ENCODE results near the gene DPAGT1.
A peak's percentile ranks its signal among the peaks of the same experiment; 100 is the strongest.

Gene DPAGT1

GRCh38 chr11:119126675-119127268, 25.1 kb upstream of the DPAGT1 start:
- H3K27ac ChIP-seq (ENCODE audit: low read depth, low read length): no peak overlapping the region
- no peak overlapping the region for H2AFZ ChIP-seq (ENCODE audit: low read length, unreplicated experiment)
- peaks cover 7% of the 10 kb centered on the region for H3K4me1 ChIP-seq (ENCODE audit: control insufficient read depth, insufficient read depth, low read length, unreplicated experiment)
- no peak overlapping the region for H3K4me3 ChIP-seq (ENCODE audit: low read depth, low read length)
- no peaks in the 10 kb centered on the region for H3K27me3 ChIP-seq (ENCODE audit: insufficient read depth, low read length)
- 0 out of 2 replicates have a peak, but pooled peaks cover 7% of the 10 kb centered on the region for H3K36me3 ChIP-seq (ENCODE audit: insufficient read depth, low read length)
- H3K79me2 ChIP-seq (ENCODE audit: control insufficient read depth, insufficient read depth, low read length, unreplicated experiment): peaks cover 15% of the 10 kb centered on the region

- Histone ChIP-seq H3K79me2 (ENCODE audit: control insufficient read depth, insufficient read depth, low read length, unreplicated experiment) (peaks cover 19% of the 10 kb centered on the region), H3K27me3 (ENCODE audit: insufficient read depth, low read length) (no peaks in the 10 kb centered on the region), H3K4me1 (ENCODE audit: control insufficient read depth, insufficient read depth, low read length, unreplicated experiment) (peaks cover 7% of the 10 kb centered on the region), H3K36me3 (ENCODE audit: insufficient read depth, low read length) (0 out of 2 replicates have a peak, but pooled peaks cover 3% of the 10 kb centered on the region), H3K27ac (ENCODE audit: low read depth, low read length) (no peak overlapping the region), H3K4me3 (ENCODE audit: low read depth, low read length) (no peak overlapping the region), H2AFZ (ENCODE audit: low read length, unreplicated experiment) (no peak overlapping the region)
Observed at GRCh38 chr11:119125821-119126220, 24.2 kb upstream of the DPAGT1 start.

DNA sequence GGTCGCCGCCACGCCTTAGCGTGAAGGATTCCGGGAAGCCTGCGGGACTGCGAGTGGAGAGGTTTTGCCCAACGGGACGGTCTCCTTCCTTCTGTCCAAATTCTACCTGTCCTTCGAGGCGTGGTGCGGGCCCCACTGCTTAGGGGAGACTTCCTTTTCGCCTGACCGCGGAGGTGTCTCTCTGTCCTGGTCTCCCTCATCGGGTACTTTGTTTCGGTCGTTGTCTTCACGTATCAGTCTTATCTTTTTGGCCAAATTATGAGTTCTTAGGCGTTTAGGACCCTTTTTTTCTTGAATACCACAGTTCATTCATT, 20.1 kb upstream of the DPAGT1 start:
- Histone ChIP-seq H3K27me3 (ENCODE audit: insufficient read depth, low read length) (no peaks in the 10 kb centered on the region), H3K36me3 (ENCODE audit: insufficient read depth, low read length) (no peaks in the 10 kb centered on the region), H3K4me1 (ENCODE audit: control insufficient read depth, insufficient read depth, low read length, unreplicated experiment) (peaks cover 9% of the 10 kb centered on the region), H3K27ac (ENCODE audit: low read depth, low read length) (peak overlapping the region; percentile 18), H3K79me2 (ENCODE audit: control insufficient read depth, insufficient read depth, low read length, unreplicated experiment) (peaks cover 19% of the 10 kb centered on the region), H2AFZ (ENCODE audit: low read length, unreplicated experiment) (peak overlapping the region; percentile 77), H3K4me3 (ENCODE audit: low read depth, low read length) (peak overlapping the region; percentile 98)

- H3K27ac ChIP-seq (ENCODE audit: low read depth, low read length): peak within 1 kb of the TSS; percentile 19
- H3K79me2 ChIP-seq (ENCODE audit: control insufficient read depth, insufficient read depth, low read length, unreplicated experiment): peaks cover 19% of the 10 kb centered on the region
- H3K36me3 ChIP-seq (ENCODE audit: insufficient read depth, low read length): no peaks in the 10 kb centered on the region
- H2AFZ ChIP-seq (ENCODE audit: low read length, unreplicated experiment): peak within 1 kb of the TSS; percentile 78
- H3K27me3 ChIP-seq (ENCODE audit: insufficient read depth, low read length): no peaks in the 10 kb centered on the region
- H3K4me1 ChIP-seq (ENCODE audit: control insufficient read depth, insufficient read depth, low read length, unreplicated experiment): peaks cover 9% of the 10 kb centered on the region
- H3K4me3 ChIP-seq (ENCODE audit: low read depth, low read length): peak within 1 kb of the TSS; percentile 98
Observed at GRCh38 chr11:119121008-119121810, 19.6 kb upstream of the DPAGT1 start, which contains the start of gene HINFP. HINFP (plus strand) TSS chr11:119121580; CDS start chr11:119126945, 5,365 bp downstream.

DNA sequence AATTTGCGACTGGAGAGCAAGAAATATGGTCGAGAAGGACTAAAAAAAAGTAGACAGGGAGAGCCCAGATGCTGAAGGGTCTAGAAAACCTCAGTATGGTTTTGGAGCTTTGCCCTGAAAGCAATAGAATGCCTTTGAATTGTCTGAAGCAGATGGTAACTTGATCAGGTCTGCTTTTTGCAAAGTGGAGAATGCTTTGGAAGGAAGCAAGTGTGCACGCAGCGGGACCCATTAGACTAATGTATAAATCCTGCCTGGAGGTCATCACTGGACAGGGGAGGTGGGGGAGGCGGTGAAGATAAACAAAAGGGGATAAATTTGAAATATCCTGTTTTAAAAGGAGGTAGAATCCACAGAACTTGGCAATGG, 19.0 kb upstream of the DPAGT1 start:
- no peaks in the 10 kb centered on the region for H3K36me3 ChIP-seq (ENCODE audit: insufficient read depth, low read length)
- H3K4me1 ChIP-seq (ENCODE audit: control insufficient read depth, insufficient read depth, low read length, unreplicated experiment): peaks cover 9% of the 10 kb centered on the region
- H2AFZ ChIP-seq (ENCODE audit: low read length, unreplicated experiment): peak overlapping the region; percentile 78
- H3K27ac ChIP-seq (ENCODE audit: low read depth, low read length): peak overlapping the region; percentile 19; the same call in 1 of the 2 replicates
- H3K4me3 ChIP-seq (ENCODE audit: low read depth, low read length): peak overlapping the region; percentile 98
- H3K27me3 ChIP-seq (ENCODE audit: insufficient read depth, low read length): no peaks in the 10 kb centered on the region
- H3K79me2 ChIP-seq (ENCODE audit: control insufficient read depth, insufficient read depth, low read length, unreplicated experiment): peaks cover 19% of the 10 kb centered on the region

GRCh38 chr11:119118946-119119345, 17.3 kb upstream of the DPAGT1 start:
- Histone ChIP-seq H2AFZ (ENCODE audit: low read length, unreplicated experiment) (no peak overlapping the region), H3K4me1 (ENCODE audit: control insufficient read depth, insufficient read depth, low read length, unreplicated experiment) (peaks cover 9% of the 10 kb centered on the region), H3K36me3 (ENCODE audit: insufficient read depth, low read length) (no peaks in the 10 kb centered on the region), H3K27ac (ENCODE audit: low read depth, low read length) (no peak overlapping the region), H3K79me2 (ENCODE audit: control insufficient read depth, insufficient read depth, low read length, unreplicated experiment) (peaks cover 19% of the 10 kb centered on the region), H3K4me3 (ENCODE audit: low read depth, low read length) (no peak overlapping the region), H3K27me3 (ENCODE audit: insufficient read depth, low read length) (no peaks in the 10 kb centered on the region)

DNA sequence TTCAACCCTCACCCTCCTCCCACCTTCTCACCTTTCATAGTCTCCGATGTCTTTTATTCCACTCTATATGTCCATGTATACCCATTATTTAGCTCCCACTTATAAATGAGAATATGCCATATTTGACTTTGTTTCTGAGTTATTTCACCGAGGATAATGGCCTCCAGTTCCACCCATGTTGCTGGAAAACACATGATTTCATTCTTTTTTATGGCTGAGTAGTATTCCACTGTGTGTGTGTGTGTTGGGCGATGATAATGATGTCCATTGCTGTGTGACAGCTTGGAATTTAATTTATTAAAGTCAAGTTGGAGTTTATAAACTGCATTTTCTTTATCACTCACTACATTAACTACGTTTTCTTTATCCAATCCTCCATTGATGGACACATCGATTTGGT, 16.6 kb upstream of the DPAGT1 start:
- H3K27me3 ChIP-seq (ENCODE audit: insufficient read depth, low read length): no peaks in the 10 kb centered on the region
- H3K27ac ChIP-seq (ENCODE audit: low read depth, low read length): no peak overlapping the region
- H3K36me3 ChIP-seq (ENCODE audit: insufficient read depth, low read length): no peaks in the 10 kb centered on the region
- H2AFZ ChIP-seq (ENCODE audit: low read length, unreplicated experiment): no peak overlapping the region
- H3K79me2 ChIP-seq (ENCODE audit: control insufficient read depth, insufficient read depth, low read length, unreplicated experiment): peaks cover 16% of the 10 kb centered on the region
- H3K4me1 ChIP-seq (ENCODE audit: control insufficient read depth, insufficient read depth, low read length, unreplicated experiment): peaks cover 9% of the 10 kb centered on the region
- no peak overlapping the region for H3K4me3 ChIP-seq (ENCODE audit: low read depth, low read length)

GRCh38 chr11:119117004-119117706, 15.5 kb upstream of the DPAGT1 start:
- Histone ChIP-seq H3K79me2 (ENCODE audit: control insufficient read depth, insufficient read depth, low read length, unreplicated experiment) (peaks cover 7% of the 10 kb centered on the region), H3K36me3 (ENCODE audit: insufficient read depth, low read length) (no peaks in the 10 kb centered on the region), H3K4me3 (ENCODE audit: low read depth, low read length) (no peak overlapping the region), H3K27ac (ENCODE audit: low read depth, low read length) (no peak overlapping the region), H2AFZ (ENCODE audit: low read length, unreplicated experiment) (no peak overlapping the region), H3K4me1 (ENCODE audit: control insufficient read depth, insufficient read depth, low read length, unreplicated experiment) (peaks cover 8% of the 10 kb centered on the region), H3K27me3 (ENCODE audit: insufficient read depth, low read length) (no peaks in the 10 kb centered on the region)

GRCh38 chr11:119116601-119117000, 14.9 kb upstream of the DPAGT1 start:
- H2AFZ ChIP-seq (ENCODE audit: low read length, unreplicated experiment): no peak overlapping the region
- no peak overlapping the region for H3K4me3 ChIP-seq (ENCODE audit: low read depth, low read length)
- no peaks in the 10 kb centered on the region for H3K36me3 ChIP-seq (ENCODE audit: insufficient read depth, low read length)
- H3K79me2 ChIP-seq (ENCODE audit: control insufficient read depth, insufficient read depth, low read length, unreplicated experiment): peaks cover 2% of the 10 kb centered on the region
- H3K27ac ChIP-seq (ENCODE audit: low read depth, low read length): no peak overlapping the region
- peaks cover 8% of the 10 kb centered on the region for H3K4me1 ChIP-seq (ENCODE audit: control insufficient read depth, insufficient read depth, low read length, unreplicated experiment)
- no peaks in the 10 kb centered on the region for H3K27me3 ChIP-seq (ENCODE audit: insufficient read depth, low read length)

GRCh38 chr11:119116235-119116594, 14.6 kb upstream of the DPAGT1 start:
- Histone ChIP-seq H3K27me3 (ENCODE audit: insufficient read depth, low read length) (no peaks in the 10 kb centered on the region), H3K4me1 (ENCODE audit: control insufficient read depth, insufficient read depth, low read length, unreplicated experiment) (peaks cover 8% of the 10 kb centered on the region), H3K4me3 (ENCODE audit: low read depth, low read length) (no peak overlapping the region), H2AFZ (ENCODE audit: low read length, unreplicated experiment) (no peak overlapping the region), H3K36me3 (ENCODE audit: insufficient read depth, low read length) (no peaks in the 10 kb centered on the region), H3K27ac (ENCODE audit: low read depth, low read length) (no peak overlapping the region), H3K79me2 (ENCODE audit: control insufficient read depth, insufficient read depth, low read length, unreplicated experiment) (no peaks in the 10 kb centered on the region)

All from ACC112 (cell line).